GM19240 (cell line): ENCODE data around the gene GALP.
"Not testable (repeated sequence)": the region's sequence is repeated elsewhere in the genome, so short reads cannot be mapped to it uniquely, and the experiment has no call there.

ENCODE experiments used
- DNase-seq: peaks from one replicate; pipeline ENCODE4 v3.0.0; 2011; ENCODE audit warnings: low spot score; ENCODE audit not compliant: insufficient read length

The GALP gene

GRCh38 chr19:56175861-56176307 is at the start of gene GALP:
Gene GALP (plus strand): TSS chr19:56176008. CDS start chr19:56177109, 1,101 bp downstream.
- not testable (repeated sequence) for DNase-seq

- DNase-seq: no peak
These were observed 48.6 kb upstream of the GALP start for GRCh38 chr19:56126983-56127780.

GRCh38 chr19:56130006-56130405 is 45.8 kb upstream of the GALP start:
- no peak for DNase-seq

GRCh38 chr19:56131651-56132050 is 44.2 kb upstream of the GALP start:
- DNase-seq: no peak

- no peak for DNase-seq
These were observed 43.4 kb upstream of the GALP start for GRCh38 chr19:56132316-56132822.

- DNase-seq: no peak
These were observed 41.8 kb upstream of the GALP start for GRCh38 chr19:56133858-56134653.

GRCh38 chr19:56134654-56134921 is 41.2 kb upstream of the GALP start:
- no peak for DNase-seq

- no peak for DNase-seq
These were observed 39.4 kb upstream of the GALP start for GRCh38 chr19:56136362-56136761.

- no peak for DNase-seq
These were observed 38.4 kb upstream of the GALP start for GRCh38 chr19:56137405-56137804.

- DNase-seq: no peak
These were observed 37.7 kb upstream of the GALP start for GRCh38 chr19:56138069-56138468.

- no peak for DNase-seq
These were observed 35.8 kb upstream of the GALP start for GRCh38 chr19:56139847-56140582.

GRCh38 chr19:56140583-56141416 is 35.0 kb upstream of the GALP start, which contains the start of gene ZNF444:
Gene ZNF444 (plus strand): TSS chr19:56141287. CDS start chr19:56146912, 5,625 bp downstream.
- peak; percentile 100 for DNase-seq

GRCh38 chr19:56141417-56141993 is 34.3 kb upstream of the GALP start:
- DNase-seq: no peak

- no peak for DNase-seq
These were observed 33.6 kb upstream of the GALP start for GRCh38 chr19:56142087-56142787.

- DNase-seq: no peak
These were observed 32.8 kb upstream of the GALP start for GRCh38 chr19:56142897-56143434.

- no peak for DNase-seq
These were observed 31.4 kb upstream of the GALP start for GRCh38 chr19:56144376-56144775.

- no peak for DNase-seq
These were observed 31.0 kb upstream of the GALP start for GRCh38 chr19:56144831-56145230.

GRCh38 chr19:56145698-56146097 is 30.1 kb upstream of the GALP start:
- DNase-seq: no peak

GRCh38 chr19:56146904-56147303 is 28.9 kb upstream of the GALP start:
- no peak for DNase-seq

- no peak for DNase-seq
These were observed 28.5 kb upstream of the GALP start for GRCh38 chr19:56147307-56147706.
